GM19240 (cell line): ENCODE measurements around the gene CCDC178.
A peak's percentile ranks its signal among the peaks of the same experiment; 100 is the strongest.
"Not testable (repeated sequence)": the region's sequence is repeated elsewhere in the genome, so short reads cannot be mapped to it uniquely, and the experiment has no call there.

Source experiments
- DNase-seq: peaks from one replicate; pipeline ENCODE4 v3.0.0; 2011; ENCODE audit warnings: low spot score; ENCODE audit not compliant: insufficient read length

Gene CCDC178

DNA sequence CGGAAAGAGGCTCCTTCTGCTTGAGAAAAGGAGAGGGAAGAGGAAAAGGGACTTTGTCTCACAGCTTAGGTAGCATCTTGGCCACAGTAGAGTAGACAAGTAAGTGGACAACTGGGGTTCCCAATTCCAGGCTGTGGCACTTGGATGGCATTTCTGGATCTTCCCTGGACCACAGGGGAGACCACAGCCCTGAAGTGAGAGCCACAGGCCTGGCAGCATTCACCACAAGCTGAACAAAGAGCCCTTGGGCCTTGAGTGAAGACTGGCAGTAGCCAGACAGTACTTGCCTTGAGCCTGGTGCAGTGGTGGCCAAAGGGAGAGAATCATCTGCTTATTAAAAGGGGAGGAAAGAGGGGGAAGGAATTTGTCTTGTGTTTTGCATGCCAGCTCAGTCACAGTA, 441.6 kb downstream of the CCDC178 start:
- no peak for DNase-seq

DNA sequence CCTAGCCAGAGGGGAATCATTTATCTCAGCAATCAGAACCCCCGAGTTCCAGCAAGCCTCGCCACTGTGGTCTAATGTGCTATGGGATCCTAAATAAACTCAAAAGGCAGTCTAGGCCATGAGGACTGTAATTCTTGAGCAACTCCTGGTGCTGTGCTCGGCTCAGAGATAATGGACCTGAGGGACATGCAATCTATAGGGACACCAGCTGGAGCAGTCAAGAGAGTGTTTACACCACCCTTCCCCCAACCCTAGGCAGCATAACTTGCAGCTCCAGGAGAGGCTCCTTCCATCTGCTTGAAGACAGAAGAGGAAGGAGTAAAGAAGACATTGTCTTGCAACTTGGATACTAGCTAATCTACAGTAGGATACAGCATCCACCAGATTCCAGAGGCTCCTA, 442.2 kb downstream of the CCDC178 start:
- DNase-seq = no peak

GRCh38 chr18:32983721-32984120, 456.8 kb downstream of the CCDC178 start:
- DNase-seq = no peak

- no peak for DNase-seq
These were observed 459.6 kb downstream of the CCDC178 start for GRCh38 chr18:32980896-32981295.

DNA sequence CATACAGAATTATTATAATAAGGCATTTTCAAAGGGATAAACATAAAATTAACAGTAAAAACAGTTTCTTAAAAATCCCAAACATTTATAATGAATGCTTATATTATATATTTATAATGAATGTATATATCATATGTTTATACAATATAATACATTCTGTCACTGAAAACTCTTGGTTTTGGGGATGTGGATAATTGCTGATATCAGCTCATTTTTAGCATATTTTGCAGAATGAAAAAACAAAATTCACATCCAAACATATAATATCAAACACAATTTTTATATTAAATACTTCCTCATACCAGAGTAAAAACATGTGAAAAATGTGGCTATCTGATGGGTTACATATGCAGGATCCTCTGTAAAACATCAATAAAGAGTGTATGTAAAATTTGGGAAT, 465.0 kb downstream of the CCDC178 start:
- DNase-seq = no peak

- no peak for DNase-seq
These were observed 465.4 kb downstream of the CCDC178 start for GRCh38 chr18:32975163-32975436.

DNA sequence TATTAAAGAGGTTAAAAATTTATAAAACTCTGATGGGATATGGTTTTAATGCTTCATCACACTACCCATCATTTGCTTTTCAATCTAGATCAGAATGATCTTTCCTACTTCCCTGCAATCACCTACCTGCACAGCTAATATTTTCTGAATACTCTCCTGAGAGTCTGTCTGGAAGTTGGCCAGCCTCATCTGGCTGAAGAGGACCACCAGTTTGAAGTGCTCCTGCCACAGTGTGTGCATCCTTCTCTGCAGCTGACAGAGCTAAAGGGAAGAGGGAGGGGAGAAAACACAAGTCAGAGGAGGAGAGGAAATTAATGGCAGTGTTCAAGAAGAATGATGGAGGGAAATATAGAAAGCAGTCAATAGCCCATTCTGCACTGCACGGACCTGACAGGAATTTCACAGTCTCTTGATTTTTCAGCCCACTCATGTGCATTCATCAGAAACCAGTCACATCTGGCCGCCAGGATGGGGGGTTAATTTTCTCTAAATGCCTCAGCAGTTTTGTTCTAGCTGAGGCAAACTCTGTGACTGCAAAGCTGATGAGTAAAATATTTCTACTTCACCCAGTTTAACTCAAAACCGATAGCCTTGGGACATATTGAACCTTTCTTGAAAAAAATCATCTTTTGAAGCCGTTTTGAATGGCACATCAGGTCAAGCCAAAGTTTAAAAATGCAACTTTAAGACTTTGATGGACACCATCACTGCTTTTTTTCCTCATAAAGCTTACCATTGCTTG, 465.9 kb downstream of the CCDC178 start:
- DNase-seq = no peak

DNA sequence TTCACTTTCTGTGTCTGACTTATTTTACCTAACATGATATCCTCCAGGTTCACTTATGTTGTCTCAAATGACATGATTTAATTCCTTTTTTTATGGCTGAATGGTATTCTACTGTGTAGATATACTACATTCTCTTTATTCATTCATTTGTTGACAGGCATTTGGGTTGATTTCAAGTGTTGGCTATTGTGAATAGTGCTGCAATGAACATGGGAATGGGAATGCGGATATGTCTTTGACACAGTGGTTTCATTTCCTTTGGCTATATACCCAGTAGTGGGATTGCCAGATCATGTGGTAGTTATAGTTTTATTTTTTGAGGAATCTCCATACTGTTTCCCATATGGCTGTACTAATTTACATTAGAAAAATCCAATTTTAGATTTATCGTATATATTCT, 472.3 kb downstream of the CCDC178 start:
- no peak for DNase-seq

DNA sequence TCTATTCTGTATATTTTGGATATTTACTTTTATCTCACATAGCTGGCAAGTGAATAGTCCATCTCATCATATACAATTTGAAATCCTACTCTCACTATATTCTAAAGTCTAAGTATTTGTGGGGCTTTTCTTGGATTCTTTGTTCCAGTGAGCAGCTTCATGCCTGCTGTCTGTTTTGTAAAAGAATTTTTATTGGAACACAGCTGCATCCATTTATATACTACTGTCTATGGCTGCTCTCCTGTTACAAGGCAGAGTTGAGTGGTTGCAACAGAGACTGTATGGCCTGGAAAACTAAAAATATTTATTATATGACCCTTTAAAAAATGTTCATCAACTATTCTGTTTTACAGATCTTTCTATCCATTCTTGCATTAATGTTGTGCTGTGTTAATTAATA, 474.4 kb downstream of the CCDC178 start:
- DNase-seq = no peak

GRCh38 chr18:32961538-32961937, 479.0 kb downstream of the CCDC178 start:
- DNase-seq = no peak

- DNase-seq = no peak
These were observed 481.8 kb downstream of the CCDC178 start for GRCh38 chr18:32958746-32959145.

DNA sequence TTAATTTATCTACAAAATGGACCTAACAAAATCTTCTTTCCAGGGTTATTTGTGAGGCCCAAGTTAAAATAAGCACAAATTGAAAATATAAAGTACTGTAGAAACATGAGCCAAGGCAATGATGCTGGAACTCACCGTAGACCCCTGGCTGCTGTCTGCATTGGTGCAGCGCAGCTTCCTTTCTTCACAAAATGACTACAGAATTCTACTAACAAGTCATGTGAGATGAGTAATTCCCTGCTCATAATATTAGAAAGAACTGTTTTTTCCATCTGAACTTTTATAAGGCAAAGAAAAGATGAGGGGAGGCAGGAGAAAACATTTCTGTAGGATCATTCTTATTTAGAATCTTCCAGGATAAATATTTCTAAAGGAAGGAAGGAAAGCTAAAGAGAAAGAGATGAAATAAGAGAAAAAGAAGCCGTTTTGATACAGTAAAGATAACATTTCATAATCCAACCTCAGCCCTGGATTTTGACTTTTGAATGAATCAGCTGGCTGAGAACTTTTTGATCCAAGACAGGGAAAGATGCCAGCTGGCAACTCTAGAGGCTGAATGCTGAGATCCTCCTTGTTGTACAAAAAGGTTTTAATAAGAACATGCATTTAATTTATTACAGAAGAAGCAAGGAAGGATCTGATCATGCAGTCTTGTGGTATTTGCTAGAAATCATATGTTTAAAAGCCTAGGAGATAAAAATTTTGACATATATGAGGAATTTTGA, 483.8 kb downstream of the CCDC178 start:
- no peak for DNase-seq

DNA sequence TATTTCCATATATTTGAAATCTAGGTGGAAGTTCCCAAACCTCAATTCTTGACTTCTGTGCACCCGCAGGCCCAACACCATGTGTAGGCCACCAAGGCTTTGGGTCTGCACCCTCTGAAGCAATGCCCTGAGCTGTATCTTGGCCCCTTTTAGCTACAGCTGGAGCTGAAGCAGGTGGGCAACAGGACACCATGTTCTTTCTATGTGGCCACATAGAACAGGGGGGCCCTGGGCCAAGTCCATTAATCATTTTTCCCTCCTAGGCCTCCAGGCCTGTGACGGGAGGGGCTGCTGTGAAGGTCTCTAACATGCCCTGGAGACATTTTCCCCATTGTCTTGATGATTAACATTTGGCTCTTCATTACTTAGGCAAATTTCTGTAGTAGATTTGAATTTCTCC, 488.2 kb downstream of the CCDC178 start:
- DNase-seq = not testable (repeated sequence)

DNA sequence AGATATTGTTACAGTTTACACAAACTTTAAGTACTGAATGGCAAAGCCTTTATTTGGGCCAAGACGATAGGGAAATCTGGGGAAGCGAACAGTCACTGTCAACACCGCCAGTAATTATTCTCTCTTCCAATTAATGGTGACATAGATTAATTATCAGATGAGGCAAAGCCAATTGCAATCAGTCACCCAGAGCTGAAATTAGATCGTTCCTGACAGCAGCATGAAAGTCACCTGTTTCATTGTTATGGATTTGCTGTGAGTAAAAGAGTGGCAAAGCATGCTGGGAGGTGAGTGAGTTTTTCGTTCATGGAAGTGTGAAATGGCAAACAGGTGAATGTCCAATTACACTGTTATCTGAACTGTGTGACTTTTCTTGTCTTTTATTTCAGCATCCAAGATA, 502.9 kb downstream of the CCDC178 start:
- DNase-seq = no peak

DNA sequence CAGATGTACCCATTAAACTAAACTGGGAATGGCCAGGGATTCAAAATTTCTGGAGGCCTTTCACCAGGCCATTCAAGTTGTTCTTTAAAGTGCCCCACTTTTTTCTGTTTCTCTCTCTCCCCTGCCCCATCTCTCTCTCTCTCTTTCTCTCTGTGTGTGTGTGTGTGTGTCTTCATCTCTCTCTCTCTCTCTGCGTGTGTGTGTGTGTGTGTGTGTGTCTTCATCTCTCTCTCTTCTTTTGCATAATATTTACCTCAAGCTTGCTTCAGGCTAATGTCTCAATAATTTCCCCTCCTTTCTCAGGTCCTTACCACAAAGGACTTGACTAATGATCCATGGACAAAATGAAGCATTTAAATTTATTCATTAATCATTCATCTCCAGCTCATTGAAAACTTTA, 503.5 kb downstream of the CCDC178 start:
- DNase-seq = no peak

DNA sequence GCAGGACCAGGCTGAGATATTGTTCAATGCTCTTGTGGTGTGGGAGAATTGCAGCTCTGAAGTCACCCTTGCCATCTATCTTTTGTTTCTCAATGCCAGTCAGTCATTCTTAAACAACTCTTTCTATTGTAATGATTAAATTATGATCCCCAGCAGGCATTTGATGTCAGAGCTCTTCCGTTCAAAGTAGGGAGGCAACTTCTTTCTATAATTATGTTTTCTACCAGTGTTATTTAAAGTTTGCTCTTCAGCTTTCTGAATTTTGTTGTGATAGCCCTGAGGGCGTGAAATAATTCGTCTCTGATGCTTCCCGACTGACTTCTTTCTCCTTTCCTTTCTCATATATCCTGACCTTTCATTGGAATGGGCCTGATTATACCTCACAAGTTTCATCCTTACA, 506.3 kb downstream of the CCDC178 start:
- no peak for DNase-seq

DNA sequence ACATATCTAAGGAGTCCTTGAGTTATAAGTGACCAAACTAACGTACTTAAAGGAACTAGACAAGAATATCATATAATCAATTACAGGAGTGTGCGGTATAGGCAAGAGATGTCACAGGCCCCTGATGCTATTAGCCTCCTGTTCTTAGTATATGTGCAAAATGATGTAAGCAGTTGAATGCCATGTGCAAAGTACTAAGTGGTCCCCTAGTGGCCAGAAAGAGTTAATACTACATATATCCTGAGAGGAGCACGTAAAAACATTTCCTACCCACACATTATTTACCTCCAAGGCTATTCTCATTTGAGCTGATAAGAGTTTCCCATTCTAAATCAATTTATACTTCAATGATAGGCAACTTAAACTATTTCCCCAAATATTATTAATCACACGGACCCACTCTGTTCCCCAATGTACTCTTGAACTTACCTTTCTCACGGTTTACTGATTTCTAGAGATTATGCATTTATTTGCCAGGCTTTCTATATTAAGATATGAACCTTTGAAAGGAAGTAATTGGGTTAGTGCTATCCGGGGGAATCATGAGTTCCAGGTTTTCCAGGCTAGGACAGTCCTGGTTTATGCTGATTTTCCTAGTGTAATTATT, 509.7 kb downstream of the CCDC178 start:
- DNase-seq = peak; percentile 9

DNA sequence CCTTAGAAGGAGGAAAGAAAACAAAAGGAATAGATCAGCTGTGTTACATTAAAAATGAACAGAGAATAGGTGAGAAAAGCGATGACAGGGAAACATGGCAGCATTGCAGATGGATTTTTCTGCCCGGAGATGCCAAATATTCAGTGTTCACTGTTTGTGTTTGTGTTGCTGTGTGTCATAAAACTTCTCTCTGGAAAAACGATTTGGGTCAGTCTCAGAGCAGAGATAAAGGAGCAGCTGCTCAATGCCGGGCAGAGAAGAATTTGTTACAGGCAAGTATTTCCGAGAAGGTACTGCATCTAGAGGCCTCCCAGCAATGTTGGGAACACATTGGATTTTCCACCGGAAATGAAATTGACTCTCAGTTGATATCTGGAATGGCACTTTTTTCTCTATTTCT, 511.3 kb downstream of the CCDC178 start:
- DNase-seq = no peak

DNA sequence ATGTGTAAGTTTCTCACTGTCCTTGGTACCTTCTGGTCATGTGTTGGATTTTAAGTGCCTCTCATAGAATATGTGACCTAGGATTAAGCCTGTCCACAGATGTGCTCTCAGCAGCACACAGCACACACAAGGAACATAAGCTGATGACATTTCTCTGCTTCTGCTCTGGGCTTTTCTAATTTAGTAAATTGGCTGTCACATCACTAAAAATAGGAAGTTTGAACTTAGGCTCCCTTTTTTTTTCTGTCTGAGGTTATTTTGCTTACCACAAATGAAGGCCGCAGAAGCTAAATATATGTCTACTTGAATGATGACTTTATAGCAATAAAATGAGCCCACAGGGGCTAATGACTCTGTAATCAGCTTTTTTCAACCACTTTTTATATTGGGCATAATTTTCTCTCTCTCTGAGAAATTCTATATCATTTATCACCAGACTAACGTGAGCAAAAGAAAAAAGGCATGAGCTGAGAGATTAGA, 517.5 kb downstream of the CCDC178 start:
- DNase-seq = no peak

GRCh38 chr18:32920796-32921787, 519.4 kb downstream of the CCDC178 start:
- DNase-seq = no peak

- DNase-seq = peak; percentile 36
These were observed 520.7 kb downstream of the CCDC178 start for GRCh38 chr18:32919799-32920198.
